SK-N-MC (cell line): ENCODE results near the gene SEC23A.
"Not testable (repeated sequence)": the region's sequence is repeated elsewhere in the genome, so short reads cannot be mapped to it uniquely, and the experiment has no call there.

Experiments used
- EZH2 ChIP-seq: fragments of 200-600 bp; sonication (generic); IDR thresholded peaks from one replicate; pipeline ENCODE4 v1.6.1; 2017; ENCODE audit warnings: antibody characterized with exemption
- POLR2AphosphoS5 ChIP-seq: IDR thresholded peaks from 2 replicates; pipeline ENCODE4 v1.6.1; 2012; ENCODE audit warnings: mild to moderate bottlenecking, low read depth, low read length, borderline replicate concordance

- not testable (repeated sequence) for TF ChIP-seq POLR2AphosphoS5, EZH2
These were observed 33.7 kb downstream of the SEC23A start for GRCh38 chr14:39069169-39069805.
